ENCODE data around the gene CDK14.

GRCh38 chr7:91080351-91080750 lies 484.2 kb downstream of the CDK14 start:
- no peak for TF ChIP-seq POLR2A (IDR thresholded peaks at IDR 0.05)
- TF ChIP-seq CTCF (IDR thresholded peaks at IDR 0.05), result no peak
